CD4-positive, CD25-positive, alpha-beta regulatory T cell (primary cell): ENCODE results near the gene ARID3C. TPM values are rescaled to one million over a fixed set of nuclear protein-coding genes. Genes with fewer than 3 reads are reported as not detected.

Experiments used
- ATAC-seq, 2 donors: fragments of 150-1000 bp; cut with Tn5 transposase; one replicate each; pipeline ENCODE4 v1.10.0; 2021; ENCODE audit warnings: low read depth in 2 of 2, moderate number of reproducible peaks in 2 of 2, moderate library complexity in 1 of 2
- DNase-seq, 3 donors: peaks; one replicate each; pipeline versions ENCODE4 v3.0.0 to v3.0.0-alpha.2; 2012 to 2022; ENCODE audit warnings: mixed read lengths in 1 of 3
- H3K27ac ChIP-seq: one replicate; pipeline ENCODE4 v1.7.0; 2013; ENCODE audit warnings: mild to moderate bottlenecking, low read length; ENCODE audit not compliant: insufficient read depth, poor library complexity, severe bottlenecking
- H3K27me3 ChIP-seq: one replicate; pipeline ENCODE4 v1.7.0; 2013; ENCODE audit warnings: low read length; ENCODE audit not compliant: control insufficient read depth, insufficient read depth
- H3K36me3 ChIP-seq: one replicate; pipeline ENCODE4 v1.7.0; 2013; ENCODE audit warnings: mild to moderate bottlenecking, low read length, moderate library complexity; ENCODE audit not compliant: control insufficient read depth, insufficient read depth
- H3K4me1 ChIP-seq: 2 replicates; pipeline ENCODE4 v1.7.0; 2013; ENCODE audit warnings: mild to moderate bottlenecking, low read length; ENCODE audit not compliant: insufficient read depth, control insufficient read depth, poor library complexity, severe bottlenecking
- H3K4me3 ChIP-seq: one replicate; pipeline ENCODE4 v1.7.0; 2013; ENCODE audit warnings: low read depth, mild to moderate bottlenecking, low read length, moderate library complexity
- H3K9me3 ChIP-seq, 2 experiments: 1 replicate in 1 of 2; 2 replicates in 1 of 2; pipeline ENCODE4 v1.7.0; 2013; ENCODE audit warnings: low read length in 2 of 2, mild to moderate bottlenecking in 1 of 2, moderate library complexity in 1 of 2; ENCODE audit not compliant: control insufficient read depth in 2 of 2
- H3K27ac Mint-ChIP-seq, 3 donors: one replicate each; pipeline ENCODE4 v1.8.0; 2020 to 2022; ENCODE audit warnings: mild to moderate bottlenecking in 3 of 3, mixed read lengths in 3 of 3, moderate library complexity in 2 of 3
- H3K27me3 Mint-ChIP-seq: one replicate; pipeline ENCODE4 v1.8.0; 2022; ENCODE audit warnings: mild to moderate bottlenecking, mixed read lengths
- H3K36me3 Mint-ChIP-seq: one replicate; pipeline ENCODE4 v1.8.0; 2020; ENCODE audit warnings: mixed read lengths
- H3K4me1 Mint-ChIP-seq, 4 donors: one replicate each; pipeline ENCODE4 v1.8.0; 2020 to 2022; ENCODE audit warnings: mixed read lengths in 4 of 4, mild to moderate bottlenecking in 1 of 4
- H3K4me3 Mint-ChIP-seq, 4 donors: one replicate each; pipeline ENCODE4 v1.8.0; 2020 to 2022; ENCODE audit warnings: mild to moderate bottlenecking in 4 of 4, mixed read lengths in 4 of 4, moderate library complexity in 3 of 4
- H3K9me3 Mint-ChIP-seq, 7 donors: one replicate each; pipeline ENCODE4 v1.8.0; 2020 to 2022; ENCODE audit warnings: mixed read lengths in 7 of 7, mild to moderate bottlenecking in 3 of 7, moderate library complexity in 2 of 7
- polyA plus RNA-seq, 4 donors: library from polyadenylated mRNA; unstranded; fragments of 300-500 nt; fragmentation: Illumina TruSeq; gene quantifications; one replicate each; pipeline ENCODE4 v1.2.3, GENCODE V29; 2021
- total RNA-seq: library from RNA; stranded (reverse); gene quantifications from one replicate; pipeline ENCODE4 v1.2.3, GENCODE V29; 2022

Gene ARID3C
- total and polyA plus RNA-seq, 5 donors from 2014 or later, result not detected

DNA sequence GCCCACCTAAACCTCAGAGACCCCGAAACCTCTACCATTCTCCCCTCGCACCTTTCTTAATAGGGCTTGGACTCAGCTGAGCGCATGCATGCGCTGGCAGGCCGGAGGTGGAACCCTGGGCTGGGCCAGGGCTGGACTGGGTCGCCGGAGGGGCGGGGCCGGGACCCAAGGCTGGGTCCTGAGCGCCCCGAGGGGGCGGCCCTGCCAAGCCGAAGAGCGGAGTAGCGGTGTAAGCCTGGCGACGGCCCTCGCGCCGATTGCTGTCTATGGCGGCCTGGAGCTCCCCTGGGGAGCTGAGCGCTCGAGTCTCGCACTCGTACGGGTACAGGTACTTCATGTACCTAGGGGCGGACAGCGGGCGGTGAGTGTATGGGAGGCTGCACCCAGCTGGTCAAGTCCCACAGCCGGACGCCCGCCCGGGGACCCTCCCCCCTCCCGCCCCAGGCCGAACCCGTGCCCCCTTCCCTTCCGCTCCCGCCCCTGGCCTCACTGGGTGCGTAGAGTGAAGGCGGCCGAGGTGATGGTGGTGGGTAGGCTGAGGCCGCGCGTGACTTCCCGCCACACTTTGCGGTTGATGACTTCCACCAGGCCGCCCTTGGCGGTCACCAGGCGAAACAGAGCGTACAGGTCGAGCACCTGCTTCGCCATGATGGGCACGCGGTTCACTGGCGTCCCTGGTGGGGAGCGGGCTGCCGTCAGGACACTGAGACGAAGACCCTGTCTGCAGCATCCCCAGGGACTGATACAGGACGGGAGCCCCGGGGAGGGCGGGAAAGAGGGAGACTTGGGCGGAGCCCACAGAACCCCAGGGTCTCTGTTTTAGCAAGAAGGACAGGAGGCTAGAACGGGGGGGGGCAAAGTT, 5.3 kb downstream of the ARID3C start:
- no peak overlapping the region for H3K4me3 ChIP-seq
- H3K27ac Mint-ChIP-seq, result no peak overlapping the region

DNA sequence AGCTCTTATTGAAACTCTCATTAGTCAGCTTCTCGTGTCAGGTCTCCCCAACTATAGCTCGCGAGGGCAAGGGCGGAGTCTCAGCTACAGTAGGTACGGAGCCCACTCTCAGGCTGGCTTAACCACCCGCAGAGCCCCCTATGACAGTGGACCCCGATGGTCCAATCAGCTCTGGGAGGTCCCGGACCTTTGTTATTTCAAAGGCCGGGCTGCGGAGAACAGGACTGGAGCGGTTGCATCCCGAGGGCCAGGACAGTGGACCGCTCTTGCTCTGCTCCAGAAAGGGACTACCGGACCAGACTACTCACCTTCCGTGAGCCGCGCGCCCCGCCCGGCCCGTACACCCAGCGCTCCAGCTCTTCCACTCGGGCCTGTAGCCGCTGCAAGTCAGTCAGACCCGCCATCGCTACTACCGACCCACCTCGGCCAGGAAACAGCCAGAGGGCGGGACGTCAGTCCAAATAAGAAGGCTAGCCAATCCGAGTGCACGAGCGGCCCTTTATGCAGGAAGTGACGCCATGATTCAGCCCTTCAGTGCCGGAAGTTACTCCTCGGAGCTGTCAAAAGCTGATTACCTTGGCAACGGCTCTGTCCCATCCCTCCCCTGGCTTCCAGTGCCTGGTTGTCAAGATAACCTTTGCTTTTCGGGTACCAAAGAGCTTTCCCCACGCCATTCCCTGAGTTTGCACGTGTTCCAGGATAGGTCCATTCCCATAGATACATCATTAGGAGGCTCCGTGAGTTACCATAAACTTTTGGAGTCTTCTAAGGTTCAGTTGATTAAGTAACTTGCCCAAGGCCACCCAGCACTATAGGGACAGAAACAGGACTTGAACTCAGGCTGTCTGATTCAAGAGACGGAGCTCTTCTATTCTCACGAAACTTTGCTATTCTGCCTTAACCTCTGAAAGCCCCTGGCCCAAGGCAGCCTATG, 8.5 kb downstream of the ARID3C start, which contains the start of gene DCTN3:
DCTN3 (minus strand) TSS at position 435 of the 934 bp plus-strand sequence; CDS start at position 404, 31 bp downstream.
- Mint-ChIP-seq H3K4me3 (peak within 1 kb of the TSS; percentile 90 to 99 (median 95)), H3K4me1 (peaks cover 9 to 35% (median 24%) of the 10 kb centered on the region in 4 donors), H3K36me3 (peaks cover 9% of the 10 kb centered on the region), H3K9me3 (peaks cover 0 to 2% (median 0%) of the 10 kb centered on the region in 7 donors), H3K27ac (peak within 1 kb of the TSS; percentile 88 to 97 (median 92)), H3K27me3 (peaks cover 32% of the 10 kb centered on the region)
- ATAC-seq (peak; percentile 97 to 99), DNase-seq (peak; percentile 89 to 97 (median 93))
- Histone ChIP-seq H3K27me3 (peaks cover 13% of the 10 kb centered on the region), H3K9me3 (no peaks in the 10 kb centered on the region), H3K36me3 (peaks cover 26% of the 10 kb centered on the region), H3K4me1 (peaks cover 34% of the 10 kb centered on the region), H3K27ac (peak within 1 kb of the TSS; percentile 65), H3K4me3 (peak within 1 kb of the TSS; percentile 90)

More for the DNA sequence above, 5.3 kb downstream of the ARID3C start:
- no peak for DNase-seq
- Histone ChIP-seq H3K27me3 (peaks cover 39% of the 10 kb centered on the region), H3K36me3 (no peaks in the 10 kb centered on the region), H3K4me1 (peaks cover 43% of the 10 kb centered on the region), H3K27ac (no peak overlapping the region), H3K9me3 (no peaks in the 10 kb centered on the region)
- Mint-ChIP-seq H3K9me3 (peaks cover 0 to 3% (median 0%) of the 10 kb centered on the region in 7 donors), H3K4me1 (peaks cover 13 to 47% (median 25%) of the 10 kb centered on the region in 4 donors), H3K27me3 (peaks cover 62% of the 10 kb centered on the region), H3K36me3 (peaks cover 4% of the 10 kb centered on the region), H3K4me3 (peak overlapping the region in 3 of 4 donors; percentile 22 to 69 (median 23))
- no peak for ATAC-seq

DNA sequence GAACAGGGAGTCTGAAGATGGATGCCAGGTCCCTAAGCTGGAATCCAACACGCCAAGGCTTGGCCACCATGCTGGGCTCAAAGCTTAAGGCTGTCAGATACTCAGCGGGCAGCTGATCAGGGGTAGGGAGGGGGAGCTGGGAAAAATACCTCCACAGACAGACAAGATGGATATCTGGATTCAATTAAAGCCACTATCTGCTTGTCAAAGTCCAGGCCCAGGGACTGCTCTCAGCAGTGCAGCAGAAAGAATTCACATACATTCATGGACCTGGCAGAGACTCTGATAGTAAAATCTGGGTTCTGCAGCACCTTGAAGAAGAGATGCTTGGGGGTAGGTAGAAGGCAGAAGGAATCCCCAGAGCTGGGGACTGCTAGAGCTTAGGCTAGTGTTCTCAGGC, 13.7 kb downstream of the ARID3C start:
- Mint-ChIP-seq H3K4me3 (peak overlapping the region in 1 of 4 donors; percentile 91), H3K27me3 (peaks cover 7% of the 10 kb centered on the region), H3K27ac (no peak overlapping the region), H3K36me3 (peaks cover 21% of the 10 kb centered on the region), H3K4me1 (peaks cover 4 to 37% (median 37%) of the 10 kb centered on the region in 4 donors), H3K9me3 (no peaks in the 10 kb centered on the region)
- H3K9me3 ChIP-seq, result no peaks in the 10 kb centered on the region
- ATAC-seq (no peak), DNase-seq (no peak)
- peaks cover 35% of the 10 kb centered on the region for H3K36me3 ChIP-seq
- H3K27ac ChIP-seq, result no peak overlapping the region
- no peak overlapping the region for H3K4me3 ChIP-seq
- no peaks in the 10 kb centered on the region for H3K27me3 ChIP-seq
- H3K4me1 ChIP-seq, result peaks cover 39% of the 10 kb centered on the region

GRCh38 chr9:34612788-34613390, 16.0 kb downstream of the ARID3C start:
- peak overlapping the region; percentile 91 to 99 (median 91) for H3K4me3 Mint-ChIP-seq
- H3K27ac Mint-ChIP-seq, result peak overlapping the region; percentile 87 to 95 (median 91)
- H3K36me3 ChIP-seq, result peaks cover 30% of the 10 kb centered on the region
- H3K27me3 Mint-ChIP-seq, result peaks cover 7% of the 10 kb centered on the region
- peak; percentile 30 to 41 for ATAC-seq
- H3K4me3 ChIP-seq, result peak overlapping the region; percentile 77
- peak; percentile 60 to 75 (median 66) for DNase-seq
- H3K4me1 Mint-ChIP-seq, result peaks cover 0 to 29% (median 26%) of the 10 kb centered on the region in 4 donors
- no peaks in the 10 kb centered on the region for H3K27me3 ChIP-seq
- H3K27ac ChIP-seq, result peak overlapping the region; percentile 80
- H3K36me3 Mint-ChIP-seq, result peaks cover 21% of the 10 kb centered on the region
- H3K4me1 ChIP-seq, result peaks cover 24% of the 10 kb centered on the region
- no peaks in the 10 kb centered on the region for H3K9me3 ChIP-seq
- H3K9me3 Mint-ChIP-seq, result no peaks in the 10 kb centered on the region

GRCh38 chr9:34611811-34612787, 16.8 kb downstream of the ARID3C start, which contains the start of gene RPP25L:
Gene RPP25L (minus strand): TSS chr9:34612097. CDS start chr9:34611296, 801 bp downstream.
- Histone ChIP-seq H3K4me3 (peak within 1 kb of the TSS; percentile 77), H3K36me3 (peaks cover 23% of the 10 kb centered on the region), H3K27me3 (no peaks in the 10 kb centered on the region), H3K9me3 (no peaks in the 10 kb centered on the region), H3K4me1 (peaks cover 24% of the 10 kb centered on the region), H3K27ac (peak within 1 kb of the TSS; percentile 80)
- DNase-seq (peak; percentile 79 to 88 (median 86)), ATAC-seq (peak; percentile 90 to 94)
- peaks cover 21% of the 10 kb centered on the region for H3K36me3 Mint-ChIP-seq
- H3K27me3 Mint-ChIP-seq, result peaks cover 7% of the 10 kb centered on the region
- H3K9me3 Mint-ChIP-seq, result no peaks in the 10 kb centered on the region
- H3K4me3 Mint-ChIP-seq, result peak within 1 kb of the TSS; percentile 91 to 99 (median 91)
- peaks cover 0 to 29% (median 26%) of the 10 kb centered on the region in 4 donors for H3K4me1 Mint-ChIP-seq
- peak within 1 kb of the TSS; percentile 87 to 95 (median 91) for H3K27ac Mint-ChIP-seq

- H3K4me3 ChIP-seq, result peak overlapping the region; percentile 75
- DNase-seq (peak in 1 of 3 donors; percentile 25), ATAC-seq (no peak)
- Mint-ChIP-seq H3K4me3 (peak overlapping the region; percentile 91 to 99 (median 91)), H3K27me3 (peaks cover 7% of the 10 kb centered on the region), H3K36me3 (peaks cover 16% of the 10 kb centered on the region), H3K27ac (peak overlapping the region; percentile 87 to 95 (median 91)), H3K9me3 (no peaks in the 10 kb centered on the region), H3K4me1 (peaks cover 0 to 26% (median 25%) of the 10 kb centered on the region in 4 donors)
- peaks cover 24% of the 10 kb centered on the region for H3K4me1 ChIP-seq
- no peaks in the 10 kb centered on the region for H3K27me3 ChIP-seq
- no peaks in the 10 kb centered on the region for H3K9me3 ChIP-seq
- peaks cover 15% of the 10 kb centered on the region for H3K36me3 ChIP-seq
- H3K27ac ChIP-seq, result peak overlapping the region; percentile 80
Measured at GRCh38 chr9:34611251-34611810, 17.5 kb downstream of the ARID3C start.
